GM20431 (cell line): ENCODE results near the gene DAAM2.

Source experiments
- in situ Hi-C: fragments of 300-500 bp; cut with MseI, MboI; formaldehyde crosslinking; loops from one replicate; pipeline ENCODE4 v1.15.0; 2020; ENCODE audit warnings: low sequenced_read_pairs; ENCODE audit not compliant: unreplicated experiment

Gene DAAM2

GRCh38 chr6:39902786-39903465 lies 110.8 kb downstream of the DAAM2 start:
- in situ Hi-C loops, result no loop called here

- in situ Hi-C loops, result no loop called here
Observed at GRCh38 chr6:39903656-39904055, 111.5 kb downstream of the DAAM2 start.

GRCh38 chr6:39904946-39905639 lies 112.9 kb downstream of the DAAM2 start:
- in situ Hi-C loops, result no loop called here

GRCh38 chr6:39905640-39905975 lies 113.4 kb downstream of the DAAM2 start:
- in situ Hi-C loops, result no loop called here

GRCh38 chr6:39906318-39906761 lies 114.2 kb downstream of the DAAM2 start:
- in situ Hi-C loops, result no loop called here

GRCh38 chr6:39907871-39908575 lies 115.8 kb downstream of the DAAM2 start:
- in situ Hi-C loops, result no loop called here

- in situ Hi-C loops, result no loop called here
Observed at GRCh38 chr6:39908838-39909583, 116.8 kb downstream of the DAAM2 start.

GRCh38 chr6:39909701-39910100 lies 117.5 kb downstream of the DAAM2 start:
- in situ Hi-C loops, result no loop called here

- in situ Hi-C loops, result no loop called here
Observed at GRCh38 chr6:39910164-39910563, 118.0 kb downstream of the DAAM2 start.

- in situ Hi-C loops, result no loop called here
Observed at GRCh38 chr6:39910744-39911143, 118.6 kb downstream of the DAAM2 start.

GRCh38 chr6:39911513-39912125 lies 119.4 kb downstream of the DAAM2 start:
- in situ Hi-C loops, result no loop called here

- in situ Hi-C loops, result no loop called here
Observed at GRCh38 chr6:39912446-39912845, 120.3 kb downstream of the DAAM2 start.

GRCh38 chr6:39913391-39913916 lies 121.3 kb downstream of the DAAM2 start:
- in situ Hi-C loops, result no loop called here

- in situ Hi-C loops, result no loop called here
Observed at GRCh38 chr6:39914239-39914638, 122.1 kb downstream of the DAAM2 start.

- in situ Hi-C loops, result no loop called here
Observed at GRCh38 chr6:39915866-39916265, 123.7 kb downstream of the DAAM2 start.

GRCh38 chr6:39917329-39917728 lies 125.2 kb downstream of the DAAM2 start:
- in situ Hi-C loops, result no loop called here

GRCh38 chr6:39917981-39918380 lies 125.8 kb downstream of the DAAM2 start:
- in situ Hi-C loops, result no loop called here

- in situ Hi-C loops, result no loop called here
Observed at GRCh38 chr6:39918831-39919230, 126.7 kb downstream of the DAAM2 start.

GRCh38 chr6:39920157-39920556 lies 128.0 kb downstream of the DAAM2 start:
- in situ Hi-C loops, result no loop called here

GRCh38 chr6:39922821-39923220 lies 130.6 kb downstream of the DAAM2 start:
- in situ Hi-C loops, result no loop called here
